Small intestine (tissue), 7 donors: Measurements from ENCODE around the gene VCPKMT. TPM values are rescaled to one million over a fixed set of nuclear protein-coding genes. Genes with fewer than 3 reads are reported as not detected.

Experiments used
- DNase-seq, 2 donors: peaks; one replicate each; pipeline versions ENCODE4 v3.0.0 to v3.0.0-alpha.2; 2013
- FAIRE-seq: peaks from 2 replicates; lab custom pipeline; 2012; peaks lifted over from hg19 to GRCh38; lab: Jason Lieb, UNC
- H3K27ac ChIP-seq, 3 donors: one replicate each; pipeline ENCODE4 v1.5.1; 2013; ENCODE audit warnings: low read length in 2 of 3, mild to moderate bottlenecking in 2 of 3, control low read depth in 1 of 3, inconsistent platforms in 1 of 3, low read depth in 1 of 3, moderate library complexity in 1 of 3
- H3K27me3 ChIP-seq, 3 donors: one replicate each; pipeline ENCODE4 v1.6.1; 2013; ENCODE audit warnings: low read length in 3 of 3, inconsistent platforms in 1 of 3; ENCODE audit not compliant: control insufficient read depth in 3 of 3, insufficient read depth in 3 of 3
- H3K36me3 ChIP-seq, 3 donors: one replicate each; pipeline ENCODE4 v1.6.1; 2013; ENCODE audit warnings: low read length in 3 of 3, inconsistent platforms in 1 of 3, low read depth in 1 of 3, mild to moderate bottlenecking in 1 of 3, moderate library complexity in 1 of 3; ENCODE audit not compliant: control insufficient read depth in 3 of 3, insufficient read depth in 2 of 3
- H3K4me1 ChIP-seq, 3 donors: one replicate each; pipeline ENCODE4 v1.6.1; 2013; ENCODE audit warnings: low read length in 2 of 3, inconsistent platforms in 1 of 3, low read depth in 1 of 3, mild to moderate bottlenecking in 1 of 3, moderate library complexity in 1 of 3; ENCODE audit not compliant: control insufficient read depth in 3 of 3, insufficient read depth in 2 of 3
- H3K4me3 ChIP-seq, 3 donors: one replicate each; pipeline ENCODE4 v1.5.1; 2013; ENCODE audit warnings: low read length in 3 of 3, control low read depth in 1 of 3, inconsistent platforms in 1 of 3, low read depth in 1 of 3, mild to moderate bottlenecking in 1 of 3, moderate library complexity in 1 of 3
- H3K9me3 ChIP-seq, 2 donors: one replicate each; pipeline ENCODE4 v1.6.1; 2013; ENCODE audit warnings: low read depth in 1 of 2, low read length in 1 of 2; ENCODE audit not compliant: control insufficient read depth in 2 of 2, insufficient read depth in 1 of 2
- WGBS, 3 donors: extraction: QIAGEN DNeasy Blood & Tissue Kit; methylation state at CpG; one replicate each; pipeline ENCODE4 v1.1.7; 2013; 5-methylcytosine and 5-hydroxymethylcytosine counted together
- polyA plus RNA-seq, 4 donors: library from polyadenylated mRNA; stranded (reverse) in 3 of 4; unstranded in 1 of 4; fragments of 200-250 nt in 3 of 4; fragments of 120-200 nt in 1 of 4; gene quantifications; one replicate each; pipeline versions ENCODE4 v1.2.1 to v1.2.3, GENCODE V29; 2013
- donor health status: healthy with polysubstance abuse.
- donor health status: control.
- donor health status: control.
- donor health status: Bipolar disorder and iron deficiency.
- donor health status: healthy.

VCPKMT gene
- polyA plus RNA-seq, 4 donors, result 7.6 to 21.2 (median 12.1) TPM

GRCh38 chr14:50060871-50061663, 55.3 kb downstream of the VCPKMT start:
- DNase-seq, result peak in 1 of 2 donors; percentile 70

DNA sequence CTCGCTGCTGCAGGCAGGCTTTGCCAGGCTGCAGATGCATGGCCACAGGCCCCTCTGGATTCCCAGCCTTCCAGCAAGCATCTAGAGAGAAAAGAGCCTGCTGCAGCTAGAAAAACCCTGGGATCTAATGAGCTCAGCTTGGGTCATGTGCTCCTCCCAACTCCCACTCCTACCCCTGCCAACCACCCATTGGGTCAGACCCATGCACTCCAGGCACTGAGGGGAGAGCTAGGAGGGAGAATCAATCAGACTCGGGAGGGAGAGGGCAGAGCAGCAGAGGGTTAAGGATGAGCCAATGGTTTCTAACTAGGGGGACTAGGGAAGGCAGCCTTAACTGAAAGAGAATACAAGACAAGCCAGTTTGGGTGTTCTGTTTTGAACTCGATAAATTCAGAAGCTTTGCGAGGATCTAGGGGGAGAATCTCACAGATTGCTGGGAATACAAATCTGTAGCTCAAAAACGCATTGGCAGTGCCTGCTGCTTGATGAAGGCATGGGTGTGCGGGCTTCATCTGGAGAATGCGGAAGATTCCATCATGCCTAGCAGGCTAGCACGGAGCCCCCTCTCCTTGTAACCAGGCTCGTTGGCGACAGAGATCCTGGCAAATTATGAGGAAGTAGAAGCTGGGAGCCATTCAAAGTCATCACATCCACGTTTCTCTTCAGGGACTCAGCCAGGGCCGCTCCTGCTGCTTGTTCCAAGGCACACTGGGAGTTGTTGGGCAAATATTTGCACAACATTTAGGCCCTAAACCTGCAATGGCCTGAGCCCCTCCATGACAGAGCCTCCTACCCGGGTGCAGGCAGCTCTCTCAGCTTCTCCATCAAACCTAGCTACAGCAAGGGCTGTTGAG, 56.4 kb downstream of the VCPKMT start:
- H3K4me1 ChIP-seq, result peaks cover 15 to 67% (median 19%) of the 10 kb centered on the region in 3 donors
- DNase-seq (no peak), FAIRE-seq (no peak)
- 85 to 91% (median 87%) methylated on average over 13 of the region's 13 CpGs for WGBS, 3 donors
- H3K27me3 ChIP-seq, result no peaks in the 10 kb centered on the region
- no peaks in the 10 kb centered on the region for H3K36me3 ChIP-seq
- no peaks in the 10 kb centered on the region for H3K9me3 ChIP-seq
- peak overlapping the region; percentile 24 to 90 (median 90) for H3K27ac ChIP-seq
- no peak overlapping the region for H3K4me3 ChIP-seq

More at GRCh38 chr14:50060871-50061663, 55.3 kb downstream of the VCPKMT start:
- no peaks in the 10 kb centered on the region for H3K9me3 ChIP-seq
- 39 to 64% (median 53%) methylated on average over 12 of the region's 12 CpGs for WGBS, 3 donors
- no peak for FAIRE-seq
- H3K27ac ChIP-seq, result peak overlapping the region; percentile 90 to 92 (median 90)
- H3K4me3 ChIP-seq, result no peak overlapping the region
- H3K36me3 ChIP-seq, result no peaks in the 10 kb centered on the region
- H3K4me1 ChIP-seq, result peaks cover 15 to 67% (median 19%) of the 10 kb centered on the region in 3 donors
- H3K27me3 ChIP-seq, result no peaks in the 10 kb centered on the region

Other genes starting within 250 kb of the VCPKMT start
- gene ARF6, start 223.5 kb downstream of the VCPKMT start, polyA plus RNA-seq, result 10 to 100 TPM; 51.9 to 78.6 (median 65.0) TPM
- gene SOS2, start 115.0 kb upstream of the VCPKMT start, polyA plus RNA-seq, result 10 to 100 TPM in 3 of 4 donors, 1 to 10 TPM in 1; 9.5 to 25.7 (median 21.7) TPM
- gene L2HGDH, start 195.7 kb upstream of the VCPKMT start, polyA plus RNA-seq, result 1 to 10 TPM; 1.1 to 8.4 (median 4.8) TPM
- 10 to 100 TPM; 13.6 to 27.0 (median 17.8) TPM for gene DMAC2L, start 195.8 kb upstream of the VCPKMT start, polyA plus RNA-seq